Measurements from ENCODE around the gene ZNRF1.

Gene ZNRF1

DNA sequence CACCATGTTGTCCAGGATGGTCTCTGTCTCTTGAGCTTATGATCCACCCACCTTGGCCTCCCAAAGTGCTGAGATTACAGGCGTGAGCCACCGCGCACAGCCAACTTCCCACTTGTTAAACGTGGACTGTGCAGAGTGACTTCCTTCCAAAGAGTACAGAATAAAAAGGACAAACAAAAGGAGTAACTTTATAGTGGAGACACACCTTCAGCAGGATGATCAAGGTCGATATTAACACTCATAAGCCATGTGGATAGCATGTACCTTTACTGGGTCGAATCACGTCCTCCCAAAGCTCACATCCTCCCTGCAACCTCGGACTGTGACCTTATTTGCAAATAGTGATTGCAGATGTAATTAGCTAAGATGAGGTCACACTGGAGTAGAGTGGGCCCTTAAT lies 139.4 kb downstream of the ZNRF1 start:
- H3K4me3 ChIP-seq (ENCODE audit: insufficient read depth, low read depth, low read length, poor library complexity, severe bottlenecking) = no peak overlapping the region
- no peaks in the 10 kb centered on the region for H3K9me3 ChIP-seq (ENCODE audit: control insufficient read depth, low read length)
- H3K27me3 ChIP-seq (replicated peaks; ENCODE audit: control insufficient read depth, insufficient read depth, low read length, poor library complexity, severe bottlenecking) = no peaks in the 10 kb centered on the region
- H3K36me3 ChIP-seq (ENCODE audit: control insufficient read depth, insufficient read depth, low read length) = no peaks in the 10 kb centered on the region
- DNase-seq = no peak
- no peak overlapping the region for H3K27ac ChIP-seq (ENCODE audit: insufficient read depth, low read length, poor library complexity, severe bottlenecking)
- H3K4me1 ChIP-seq (ENCODE audit: control insufficient read depth, insufficient read depth, low read length, poor library complexity, severe bottlenecking) = no peaks in the 10 kb centered on the region

- Histone ChIP-seq H3K9me3 (ENCODE audit: control insufficient read depth, low read length) (no peaks in the 10 kb centered on the region), H3K27me3 (replicated peaks; ENCODE audit: control insufficient read depth, insufficient read depth, low read length, poor library complexity, severe bottlenecking) (no peaks in the 10 kb centered on the region)
These were observed 139.8 kb downstream of the ZNRF1 start for GRCh38 chr16:75138636-75139035.

DNA sequence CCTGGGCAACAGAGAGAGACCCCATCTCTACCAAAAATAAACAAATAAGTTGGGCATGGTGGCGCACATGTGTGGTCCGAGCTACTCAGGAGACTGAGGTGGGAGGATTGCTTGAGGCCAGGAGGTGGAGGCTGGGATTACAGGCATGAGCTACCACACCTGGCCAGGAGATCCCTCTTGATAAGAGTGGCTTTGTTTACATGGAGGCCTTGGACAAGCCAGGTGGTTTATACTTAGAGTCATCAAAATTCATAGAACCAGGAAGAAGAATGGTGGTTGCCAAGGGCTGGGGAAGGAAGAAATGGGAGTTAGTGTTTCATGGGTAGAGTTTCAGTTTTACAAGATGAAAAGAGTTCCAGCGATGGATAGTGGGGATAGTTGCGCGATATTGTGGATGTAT lies 140.7 kb downstream of the ZNRF1 start:
- H3K27me3 ChIP-seq (replicated peaks; ENCODE audit: control insufficient read depth, insufficient read depth, low read length, poor library complexity, severe bottlenecking) = no peaks in the 10 kb centered on the region
- H3K4me1 ChIP-seq (ENCODE audit: control insufficient read depth, insufficient read depth, low read length, poor library complexity, severe bottlenecking) = no peaks in the 10 kb centered on the region
- H3K9me3 ChIP-seq (ENCODE audit: control insufficient read depth, low read length) = no peaks in the 10 kb centered on the region
- H3K27ac ChIP-seq (ENCODE audit: insufficient read depth, low read length, poor library complexity, severe bottlenecking) = no peak overlapping the region
- DNase-seq = no peak
- H3K36me3 ChIP-seq (ENCODE audit: control insufficient read depth, insufficient read depth, low read length) = no peaks in the 10 kb centered on the region
- no peak overlapping the region for H3K4me3 ChIP-seq (ENCODE audit: insufficient read depth, low read depth, low read length, poor library complexity, severe bottlenecking)

More at GRCh38 chr16:75138636-75139035, 139.8 kb downstream of the ZNRF1 start:
- no peak for DNase-seq
- Histone ChIP-seq H3K4me3 (ENCODE audit: insufficient read depth, low read depth, low read length, poor library complexity, severe bottlenecking) (no peak overlapping the region), H3K36me3 (ENCODE audit: control insufficient read depth, insufficient read depth, low read length) (no peaks in the 10 kb centered on the region), H3K27ac (ENCODE audit: insufficient read depth, low read length, poor library complexity, severe bottlenecking) (no peak overlapping the region), H3K4me1 (ENCODE audit: control insufficient read depth, insufficient read depth, low read length, poor library complexity, severe bottlenecking) (no peaks in the 10 kb centered on the region)

DNA sequence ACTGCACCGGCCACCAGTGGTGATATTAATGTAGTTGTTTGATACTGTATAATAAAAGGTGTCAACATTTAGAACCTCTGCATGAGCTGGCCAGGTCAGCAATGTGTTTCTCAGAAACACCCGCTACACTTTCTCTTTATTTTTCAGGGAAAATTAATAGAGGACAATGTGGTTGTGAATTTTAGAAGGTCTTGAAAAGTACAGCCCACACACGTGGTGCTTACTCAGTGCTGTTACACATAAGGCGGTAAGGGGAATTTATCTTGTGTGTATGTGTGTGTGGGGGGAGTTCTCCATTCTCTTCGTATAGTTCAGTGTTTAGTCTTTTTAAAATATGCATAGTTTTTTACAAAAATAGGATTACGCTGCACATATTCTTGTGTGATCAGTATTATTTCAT lies 145.1 kb downstream of the ZNRF1 start:
- no peaks in the 10 kb centered on the region for H3K4me1 ChIP-seq (ENCODE audit: control insufficient read depth, insufficient read depth, low read length, poor library complexity, severe bottlenecking)
- H3K36me3 ChIP-seq (ENCODE audit: control insufficient read depth, insufficient read depth, low read length) = no peaks in the 10 kb centered on the region
- no peaks in the 10 kb centered on the region for H3K27me3 ChIP-seq (replicated peaks; ENCODE audit: control insufficient read depth, insufficient read depth, low read length, poor library complexity, severe bottlenecking)
- no peak overlapping the region for H3K4me3 ChIP-seq (ENCODE audit: insufficient read depth, low read depth, low read length, poor library complexity, severe bottlenecking)
- DNase-seq = no peak
- no peak overlapping the region for H3K27ac ChIP-seq (ENCODE audit: insufficient read depth, low read length, poor library complexity, severe bottlenecking)
- H3K9me3 ChIP-seq (ENCODE audit: control insufficient read depth, low read length) = no peaks in the 10 kb centered on the region

- Histone ChIP-seq H3K27me3 (replicated peaks; ENCODE audit: control insufficient read depth, insufficient read depth, low read length, poor library complexity, severe bottlenecking) (no peaks in the 10 kb centered on the region), H3K36me3 (ENCODE audit: control insufficient read depth, insufficient read depth, low read length) (no peaks in the 10 kb centered on the region), H3K27ac (ENCODE audit: insufficient read depth, low read length, poor library complexity, severe bottlenecking) (peak overlapping the region; percentile 83), H3K9me3 (ENCODE audit: control insufficient read depth, low read length) (peaks cover 8% of the 10 kb centered on the region), H3K4me3 (ENCODE audit: insufficient read depth, low read depth, low read length, poor library complexity, severe bottlenecking) (peak overlapping the region; percentile 99), H3K4me1 (ENCODE audit: control insufficient read depth, insufficient read depth, low read length, poor library complexity, severe bottlenecking) (no peaks in the 10 kb centered on the region)
- DNase-seq = no peak
These were observed 149.1 kb downstream of the ZNRF1 start for GRCh38 chr16:75147968-75148310.

- Histone ChIP-seq H3K27me3 (replicated peaks; ENCODE audit: control insufficient read depth, insufficient read depth, low read length, poor library complexity, severe bottlenecking) (no peaks in the 10 kb centered on the region), H3K9me3 (ENCODE audit: control insufficient read depth, low read length) (peaks cover 8% of the 10 kb centered on the region), H3K27ac (ENCODE audit: insufficient read depth, low read length, poor library complexity, severe bottlenecking) (peak within 1 kb of the TSS; percentile 83), H3K4me3 (ENCODE audit: insufficient read depth, low read depth, low read length, poor library complexity, severe bottlenecking) (peak within 1 kb of the TSS; percentile 99), H3K4me1 (ENCODE audit: control insufficient read depth, insufficient read depth, low read length, poor library complexity, severe bottlenecking) (no peaks in the 10 kb centered on the region), H3K36me3 (ENCODE audit: control insufficient read depth, insufficient read depth, low read length) (peaks cover under 1% of the 10 kb centered on the region)
- peak; percentile 87 to 90 (median 89) for DNase-seq
These were observed 149.7 kb downstream of the ZNRF1 start, which contains the start of gene ZFP1 for GRCh38 chr16:75148311-75149195. ZFP1 (plus strand) TSS chr16:75148524; CDS start chr16:75152952, 4,428 bp downstream.

GRCh38 chr16:75151798-75152197 lies 153.0 kb downstream of the ZNRF1 start:
- no peak overlapping the region for H3K27ac ChIP-seq (ENCODE audit: insufficient read depth, low read length, poor library complexity, severe bottlenecking)
- H3K4me3 ChIP-seq (ENCODE audit: insufficient read depth, low read depth, low read length, poor library complexity, severe bottlenecking) = no peak overlapping the region
- H3K4me1 ChIP-seq (ENCODE audit: control insufficient read depth, insufficient read depth, low read length, poor library complexity, severe bottlenecking) = no peaks in the 10 kb centered on the region
- H3K27me3 ChIP-seq (replicated peaks; ENCODE audit: control insufficient read depth, insufficient read depth, low read length, poor library complexity, severe bottlenecking) = no peaks in the 10 kb centered on the region
- peaks cover 8% of the 10 kb centered on the region for H3K9me3 ChIP-seq (ENCODE audit: control insufficient read depth, low read length)
- no peak for DNase-seq
- H3K36me3 ChIP-seq (ENCODE audit: control insufficient read depth, insufficient read depth, low read length) = peaks cover 3% of the 10 kb centered on the region

DNA sequence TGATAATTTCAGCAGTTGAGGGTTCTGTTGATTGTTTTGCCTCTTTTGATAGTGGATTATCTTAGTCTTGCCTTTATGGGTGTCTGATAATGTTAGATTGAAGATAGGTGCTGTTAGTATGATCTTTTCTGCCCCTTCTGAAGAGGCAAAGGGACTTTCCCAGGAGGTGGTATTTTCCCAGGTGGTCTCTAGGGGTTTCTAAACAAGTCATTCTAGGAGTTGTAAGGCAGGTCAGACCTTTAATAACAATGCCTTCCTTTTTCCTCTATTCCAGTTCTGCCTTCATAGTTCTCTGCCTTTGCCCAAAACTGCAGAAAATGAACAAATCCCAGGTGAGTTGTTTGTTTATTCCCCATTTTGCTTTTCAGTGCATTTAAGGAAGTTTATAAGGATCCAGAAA lies 153.8 kb downstream of the ZNRF1 start:
- H3K9me3 ChIP-seq (ENCODE audit: control insufficient read depth, low read length) = peaks cover 8% of the 10 kb centered on the region
- H3K36me3 ChIP-seq (ENCODE audit: control insufficient read depth, insufficient read depth, low read length) = peaks cover 3% of the 10 kb centered on the region
- H3K27me3 ChIP-seq (replicated peaks; ENCODE audit: control insufficient read depth, insufficient read depth, low read length, poor library complexity, severe bottlenecking) = no peaks in the 10 kb centered on the region
- H3K4me3 ChIP-seq (ENCODE audit: insufficient read depth, low read depth, low read length, poor library complexity, severe bottlenecking) = no peak overlapping the region
- H3K4me1 ChIP-seq (ENCODE audit: control insufficient read depth, insufficient read depth, low read length, poor library complexity, severe bottlenecking) = no peaks in the 10 kb centered on the region
- DNase-seq = no peak
- H3K27ac ChIP-seq (ENCODE audit: insufficient read depth, low read length, poor library complexity, severe bottlenecking) = no peak overlapping the region

DNA sequence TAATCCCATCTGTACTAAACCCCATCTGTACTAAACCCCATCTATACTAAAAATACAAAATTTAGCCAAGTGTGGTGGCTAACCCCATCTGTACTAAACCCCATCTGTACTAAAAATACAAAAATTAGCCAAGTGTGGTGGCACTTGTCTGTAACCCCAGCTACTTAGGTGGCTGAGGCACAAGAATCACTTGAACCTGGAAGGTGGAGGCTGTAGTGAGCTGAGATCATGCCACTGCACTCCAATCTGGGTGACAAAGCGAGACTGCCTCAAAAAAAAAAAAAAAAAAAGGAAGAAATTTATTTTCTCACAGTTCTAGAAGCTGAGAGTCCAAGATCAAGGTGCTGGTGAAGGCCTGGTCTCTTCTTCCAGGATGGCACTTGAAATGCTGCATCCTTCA lies 161.6 kb downstream of the ZNRF1 start:
- H3K27ac ChIP-seq (ENCODE audit: insufficient read depth, low read length, poor library complexity, severe bottlenecking) = no peak overlapping the region

More for the DNA sequence above, 161.6 kb downstream of the ZNRF1 start:
- Histone ChIP-seq H3K27me3 (replicated peaks; ENCODE audit: control insufficient read depth, insufficient read depth, low read length, poor library complexity, severe bottlenecking) (no peaks in the 10 kb centered on the region), H3K4me1 (ENCODE audit: control insufficient read depth, insufficient read depth, low read length, poor library complexity, severe bottlenecking) (no peaks in the 10 kb centered on the region), H3K9me3 (ENCODE audit: control insufficient read depth, low read length) (no peaks in the 10 kb centered on the region), H3K4me3 (ENCODE audit: insufficient read depth, low read depth, low read length, poor library complexity, severe bottlenecking) (no peak overlapping the region), H3K36me3 (ENCODE audit: control insufficient read depth, insufficient read depth, low read length) (peaks cover 12% of the 10 kb centered on the region)
- no peak for DNase-seq

Data from effector memory CD4-positive, alpha-beta T cell (primary cell).